GM23338 (cell line): Measurements from ENCODE around the gene LEKR1. TPM values are rescaled to one million over a fixed set of nuclear protein-coding genes. Genes with fewer than 3 reads are reported as not detected.

Experiments
- ATAC-seq: fragments of 200-7000 bp; cut with Tn5 transposase; 3 replicates; pipeline ENCODE4 v1.9.1; 2020
- DNase-seq: peaks from one replicate; pipeline ENCODE4 v3.0.0-alpha.2; 2015; ENCODE audit warnings: low spot score
- H2AFZ ChIP-seq: fragments of 200-600 bp; sonication (generic); 2 replicates; pipeline ENCODE4 v1.8.0; 2016; ENCODE audit warnings: antibody characterized with exemption, mild to moderate bottlenecking, moderate library complexity
- H3F3A ChIP-seq: fragments of 200-600 bp; sonication (generic); replicated peaks from 2 replicates; pipeline ENCODE4 v1.8.0; 2017; ENCODE audit warnings: antibody characterized with exemption, mixed run types, low read depth
- H3K27ac ChIP-seq: fragments of 200-600 bp; sonication (generic); 2 replicates; pipeline ENCODE4 v1.6.1; 2016; ENCODE audit warnings: low read depth
- H3K27me3 ChIP-seq: fragments of 200-600 bp; sonication (generic); 2 replicates; pipeline ENCODE4 v1.8.0; 2016; ENCODE audit warnings: mild to moderate bottlenecking, mixed run types, moderate library complexity; ENCODE audit not compliant: insufficient read depth
- H3K36me3 ChIP-seq: fragments of 200-600 bp; sonication (generic); 2 replicates; pipeline ENCODE4 v1.8.0; 2016; ENCODE audit warnings: mild to moderate bottlenecking; ENCODE audit not compliant: insufficient read depth
- H3K4me1 ChIP-seq: fragments of 200-600 bp; sonication (generic); 2 replicates; pipeline ENCODE4 v1.8.0; 2016; ENCODE audit warnings: mild to moderate bottlenecking, moderate library complexity; ENCODE audit not compliant: insufficient read depth
- H3K4me2 ChIP-seq: fragments of 200-600 bp; sonication (generic); 2 replicates; pipeline ENCODE4 v1.7.1; 2017; ENCODE audit warnings: mixed run types
- H3K4me3 ChIP-seq: fragments of 200-600 bp; sonication (generic); 2 replicates; pipeline ENCODE4 v1.6.1; 2016; ENCODE audit warnings: mixed run types
- H3K79me2 ChIP-seq: fragments of 200-600 bp; sonication (generic); replicated peaks from 2 replicates; pipeline ENCODE4 v1.8.0; 2017; ENCODE audit warnings: mild to moderate bottlenecking; ENCODE audit not compliant: insufficient read depth
- H3K9me2 ChIP-seq: fragments of 200-600 bp; sonication (generic); 2 replicates; pipeline ENCODE4 v1.8.0; 2017; ENCODE audit not compliant: insufficient read depth
- H4K20me1 ChIP-seq: fragments of 200-600 bp; sonication (generic); replicated peaks from 2 replicates; pipeline ENCODE4 v1.8.0; 2017; ENCODE audit warnings: mild to moderate bottlenecking; ENCODE audit not compliant: insufficient read depth
- H3K27ac Mint-ChIP-seq: 2 replicates; pipeline ENCODE4 v1.8.0; 2020; ENCODE audit warnings: inconsistent platforms, mild to moderate bottlenecking, moderate library complexity, mixed read lengths
- H3K27me3 Mint-ChIP-seq: 3 replicates; pipeline ENCODE4 v1.8.0; 2022; ENCODE audit warnings: low read depth, mild to moderate bottlenecking, moderate library complexity, mixed read lengths, inconsistent platforms; ENCODE audit not compliant: insufficient read depth, poor library complexity
- H3K36me3 Mint-ChIP-seq: 3 replicates; pipeline ENCODE4 v1.8.0; 2021; ENCODE audit warnings: low read depth, mild to moderate bottlenecking, inconsistent platforms, moderate library complexity, mixed read lengths
- H3K4me1 Mint-ChIP-seq: 3 replicates; pipeline ENCODE4 v1.8.0; 2020; ENCODE audit warnings: mild to moderate bottlenecking, inconsistent platforms, mixed read lengths
- H3K4me3 Mint-ChIP-seq: 3 replicates; pipeline ENCODE4 v1.8.0; 2021; ENCODE audit warnings: moderate library complexity, mild to moderate bottlenecking, inconsistent platforms, mixed read lengths
- H3K9me3 Mint-ChIP-seq: 3 replicates; pipeline ENCODE4 v1.8.0; 2020; ENCODE audit warnings: moderate library complexity, mild to moderate bottlenecking, inconsistent platforms, mixed read lengths
- CREB1 ChIP-seq: fragments of 250-450 bp; sonication (Bioruptor Pico); IDR thresholded peaks from 2 replicates; pipeline ENCODE4 v1.5.0; 2020; ENCODE audit warnings: low read depth, mild to moderate bottlenecking, moderate library complexity
- ETS1 ChIP-seq: IDR thresholded peaks from 2 replicates; pipeline ENCODE4 v1.6.1; 2016; ENCODE audit warnings: antibody characterized with exemption
- EZH2 ChIP-seq: fragments of 200-600 bp; sonication (generic); IDR thresholded peaks from one replicate; pipeline ENCODE4 v1.8.0; 2017; ENCODE audit warnings: antibody characterized with exemption, mild to moderate bottlenecking, low read depth; ENCODE audit not compliant: unreplicated experiment
- EZH2phosphoT487 ChIP-seq: fragments of 200-600 bp; sonication (generic); IDR thresholded peaks from one replicate; pipeline ENCODE4 v1.8.1; 2018; ENCODE audit warnings: antibody characterized with exemption; ENCODE audit not compliant: unreplicated experiment
- JUNB ChIP-seq: IDR thresholded peaks from one replicate; pipeline ENCODE4 v1.6.1; 2016; ENCODE audit warnings: antibody characterized with exemption; ENCODE audit not compliant: unreplicated experiment
- NANOG ChIP-seq: IDR thresholded peaks from 2 replicates; pipeline ENCODE4 v1.6.1; 2016; ENCODE audit warnings: antibody characterized with exemption, borderline replicate concordance
- POLR2AphosphoS5 ChIP-seq: IDR thresholded peaks from 2 replicates; pipeline ENCODE4 v1.6.1; 2016; ENCODE audit warnings: antibody characterized with exemption, low read depth
- REST ChIP-seq: IDR thresholded peaks from one replicate; pipeline ENCODE4 v1.6.1; 2018; ENCODE audit warnings: antibody characterized with exemption; ENCODE audit not compliant: unreplicated experiment
- STAT1 ChIP-seq: IDR thresholded peaks from one replicate; pipeline ENCODE4 v1.6.1; 2016; ENCODE audit warnings: antibody characterized with exemption; ENCODE audit not compliant: unreplicated experiment
- ZNF114 ChIP-seq: fragments of 250-450 bp; sonication (Bioruptor Pico); IDR thresholded peaks from 2 replicates; pipeline ENCODE4 v1.5.0; 2020; ENCODE audit warnings: mild to moderate bottlenecking, moderate library complexity
- ZNF331 ChIP-seq: fragments of 250-450 bp; sonication (Bioruptor Pico); IDR thresholded peaks from 2 replicates; pipeline ENCODE4 v1.5.0; 2020; ENCODE audit warnings: low read depth, mild to moderate bottlenecking, moderate library complexity
- ZNF462 ChIP-seq: fragments of 250-450 bp; sonication (Bioruptor Pico); IDR thresholded peaks from 2 replicates; pipeline ENCODE4 v1.5.0; 2020; ENCODE audit warnings: mild to moderate bottlenecking, moderate library complexity
- polyA plus RNA-seq: library from polyadenylated mRNA; unstranded; fragments of >200 nt; fragmentation: Nextera tagmentation; extraction: Ambion mirVana; gene quantifications from 2 replicates; pipeline ENCODE4 v1.2.1, GENCODE V29; 2016
- total RNA-seq: library from RNA; depleted of rRNA; stranded (reverse); fragments of >200 nt; shearing (Covaris generic); gene quantifications from 2 replicates; pipeline ENCODE4 v1.2.3, GENCODE V29; 2014
- TF ChIP-seq, protein P1 (sequence below), 2 experiments: fragments of 200-600 bp in 1 of 2; sonication (generic) in 1 of 2; conservative IDR thresholded peaks; 2 replicates each; pipeline versions ENCODE4 v1.5.1 to v1.6.1; 2016 to 2017; ENCODE audit warnings: antibody characterized with exemption in 2 of 2, low read depth in 2 of 2, mild to moderate bottlenecking in 2 of 2, moderate library complexity in 1 of 2

The LEKR1 gene
- total and polyA plus RNA-seq, 2 experiments from 2014 or later: not detected

DNA sequence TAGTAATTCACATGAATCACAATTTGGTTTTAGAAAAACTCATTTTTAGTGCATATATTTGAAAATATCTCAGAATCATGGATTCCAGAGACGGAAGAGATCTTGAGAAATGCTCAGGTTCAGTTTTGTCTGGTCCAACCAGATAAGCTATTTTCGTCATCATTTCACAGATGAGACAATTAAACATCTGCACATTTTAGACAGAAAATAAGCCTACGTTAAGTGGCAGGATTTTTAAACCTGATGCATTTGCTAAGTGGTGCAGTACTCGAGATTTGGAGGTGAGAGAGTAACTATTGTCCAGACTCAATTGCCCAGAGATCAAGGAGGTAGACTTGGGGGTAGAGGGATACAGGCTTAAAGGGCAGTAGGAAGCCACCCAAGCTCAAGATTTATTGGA, 243.3 kb downstream of the LEKR1 start:
- H3K27ac Mint-ChIP-seq: no peak overlapping the region
- Histone ChIP-seq H3K27me3 (no peaks in the 10 kb centered on the region), H4K20me1 (no peaks in the 10 kb centered on the region), H3K36me3 (no peaks in the 10 kb centered on the region), H3K4me1 (peaks cover 25% of the 10 kb centered on the region), H3K79me2 (no peaks in the 10 kb centered on the region), H2AFZ (no peak overlapping the region; the same call in 1 of the 2 replicates), H3K27ac (no peak overlapping the region), H3F3A (no peaks in the 10 kb centered on the region), H3K4me2 (no peak overlapping the region), H3K9me2 (peaks cover 8% of the 10 kb centered on the region; the same call in 1 of the 2 replicates), H3K4me3 (no peak overlapping the region)
- H3K27me3 Mint-ChIP-seq: peaks cover 10% of the 10 kb centered on the region
- H3K4me3 Mint-ChIP-seq: no peak overlapping the region
- peaks cover 2% of the 10 kb centered on the region; the same call in 1 of the 3 replicates for H3K9me3 Mint-ChIP-seq
- ATAC-seq: no peak
- no peak for DNase-seq
- H3K4me1 Mint-ChIP-seq: peaks cover 29% of the 10 kb centered on the region
- no peaks in the 10 kb centered on the region for H3K36me3 Mint-ChIP-seq
- no peak for TF ChIP-seq JUNB
- TF ChIP-seq, protein P1, sequence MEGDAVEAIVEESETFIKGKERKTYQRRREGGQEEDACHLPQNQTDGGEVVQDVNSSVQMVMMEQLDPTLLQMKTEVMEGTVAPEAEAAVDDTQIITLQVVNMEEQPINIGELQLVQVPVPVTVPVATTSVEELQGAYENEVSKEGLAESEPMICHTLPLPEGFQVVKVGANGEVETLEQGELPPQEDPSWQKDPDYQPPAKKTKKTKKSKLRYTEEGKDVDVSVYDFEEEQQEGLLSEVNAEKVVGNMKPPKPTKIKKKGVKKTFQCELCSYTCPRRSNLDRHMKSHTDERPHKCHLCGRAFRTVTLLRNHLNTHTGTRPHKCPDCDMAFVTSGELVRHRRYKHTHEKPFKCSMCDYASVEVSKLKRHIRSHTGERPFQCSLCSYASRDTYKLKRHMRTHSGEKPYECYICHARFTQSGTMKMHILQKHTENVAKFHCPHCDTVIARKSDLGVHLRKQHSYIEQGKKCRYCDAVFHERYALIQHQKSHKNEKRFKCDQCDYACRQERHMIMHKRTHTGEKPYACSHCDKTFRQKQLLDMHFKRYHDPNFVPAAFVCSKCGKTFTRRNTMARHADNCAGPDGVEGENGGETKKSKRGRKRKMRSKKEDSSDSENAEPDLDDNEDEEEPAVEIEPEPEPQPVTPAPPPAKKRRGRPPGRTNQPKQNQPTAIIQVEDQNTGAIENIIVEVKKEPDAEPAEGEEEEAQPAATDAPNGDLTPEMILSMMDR (conservative IDR thresholded peaks at IDR 0.05; ENCODE audit: low read depth in 2 of 2): no peak
- no peak for TF ChIP-seq ZNF462 (CRISPR knock-in tag)
- TF ChIP-seq CREB1: no peak
- no peak for TF ChIP-seq POLR2AphosphoS5
- no peak for TF ChIP-seq ZNF331 (CRISPR knock-in tag)
- TF ChIP-seq EZH2: no peak
- TF ChIP-seq REST: no peak
- TF ChIP-seq NANOG: no peak
- no peak for TF ChIP-seq ZNF114 (CRISPR knock-in tag)
- no peak for TF ChIP-seq EZH2phosphoT487
- no peak for TF ChIP-seq ETS1
- no peak for TF ChIP-seq STAT1
